Fibroblast of the aortic adventitia (primary cell): ENCODE data around the gene FSTL4. TPM values are rescaled to one million over a fixed set of nuclear protein-coding genes. Genes with fewer than 3 reads are reported as not detected.

Source experiments
- DNase-seq: peaks from one replicate; pipeline ENCODE4 v3.0.0-alpha.2; 2010; ENCODE audit warnings: low read depth
- H3K4me3 ChIP-seq: 2 replicates; pipeline ENCODE4 v1.5.1; 2011; ENCODE audit warnings: low read depth, mild to moderate bottlenecking, control low read depth, low read length, moderate library complexity
- total RNA-seq: library from RNA; depleted of rRNA; stranded (reverse); fragments of >200 nt; gene quantifications from 2 replicates; pipeline ENCODE4 v1.2.3, GENCODE V29; 2012; ENCODE audit warnings: low replicate concordance
- TF ChIP-seq, protein P1 (sequence below): IDR thresholded peaks from 2 replicates; pipeline ENCODE4 v1.5.1; 2011; ENCODE audit warnings: mild to moderate bottlenecking, low read length, control low read depth, inconsistent platforms; ENCODE audit not compliant: insufficient read depth

FSTL4 gene
- total RNA-seq, 1 donor: not detected

DNA sequence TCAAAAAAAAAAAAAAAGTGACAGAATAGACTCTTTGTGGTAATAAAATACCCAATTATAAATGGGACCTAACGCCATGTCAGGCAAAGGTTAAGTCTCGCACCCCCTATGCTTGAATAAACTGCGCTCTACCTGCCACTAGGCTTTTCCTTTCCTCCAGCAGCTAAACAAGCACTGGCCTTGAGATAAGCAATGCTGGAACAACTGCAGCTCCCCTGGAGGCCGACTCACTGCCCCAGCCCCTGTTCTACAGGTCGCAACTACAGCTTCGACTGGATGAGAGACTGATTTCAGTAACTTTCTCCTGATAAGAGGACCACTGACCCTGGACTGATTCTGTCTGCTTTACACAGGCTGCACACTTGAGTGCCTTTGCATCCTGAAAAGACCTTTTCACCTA lies 350.3 kb downstream of the FSTL4 start:
- H3K4me3 ChIP-seq: no peak overlapping the region
- TF ChIP-seq, protein P1, sequence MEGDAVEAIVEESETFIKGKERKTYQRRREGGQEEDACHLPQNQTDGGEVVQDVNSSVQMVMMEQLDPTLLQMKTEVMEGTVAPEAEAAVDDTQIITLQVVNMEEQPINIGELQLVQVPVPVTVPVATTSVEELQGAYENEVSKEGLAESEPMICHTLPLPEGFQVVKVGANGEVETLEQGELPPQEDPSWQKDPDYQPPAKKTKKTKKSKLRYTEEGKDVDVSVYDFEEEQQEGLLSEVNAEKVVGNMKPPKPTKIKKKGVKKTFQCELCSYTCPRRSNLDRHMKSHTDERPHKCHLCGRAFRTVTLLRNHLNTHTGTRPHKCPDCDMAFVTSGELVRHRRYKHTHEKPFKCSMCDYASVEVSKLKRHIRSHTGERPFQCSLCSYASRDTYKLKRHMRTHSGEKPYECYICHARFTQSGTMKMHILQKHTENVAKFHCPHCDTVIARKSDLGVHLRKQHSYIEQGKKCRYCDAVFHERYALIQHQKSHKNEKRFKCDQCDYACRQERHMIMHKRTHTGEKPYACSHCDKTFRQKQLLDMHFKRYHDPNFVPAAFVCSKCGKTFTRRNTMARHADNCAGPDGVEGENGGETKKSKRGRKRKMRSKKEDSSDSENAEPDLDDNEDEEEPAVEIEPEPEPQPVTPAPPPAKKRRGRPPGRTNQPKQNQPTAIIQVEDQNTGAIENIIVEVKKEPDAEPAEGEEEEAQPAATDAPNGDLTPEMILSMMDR: no peak
- no peak for DNase-seq

DNA sequence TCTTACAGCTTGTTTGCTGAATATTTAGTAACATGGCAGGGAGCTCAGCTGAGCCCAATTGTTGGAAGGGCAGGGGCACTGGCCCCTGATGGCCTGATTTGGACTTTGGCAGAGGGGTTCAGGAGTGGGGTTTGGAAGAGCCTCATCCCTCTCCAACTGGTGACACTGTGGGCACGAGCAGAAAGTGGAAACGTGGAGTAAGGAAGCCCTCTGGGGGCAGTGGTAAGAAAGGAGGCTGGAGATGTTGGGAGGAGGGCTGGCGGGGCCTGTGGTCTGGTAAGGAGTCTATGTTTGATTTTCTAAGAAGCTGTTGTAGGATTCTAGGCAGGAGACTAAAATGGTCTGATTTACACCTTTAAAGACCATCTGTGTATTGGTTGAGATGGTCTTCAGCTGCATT lies 351.6 kb downstream of the FSTL4 start:
- TF ChIP-seq, protein P1: peak; percentile 13
- H3K4me3 ChIP-seq: no peak overlapping the region
- no peak for DNase-seq

DNA sequence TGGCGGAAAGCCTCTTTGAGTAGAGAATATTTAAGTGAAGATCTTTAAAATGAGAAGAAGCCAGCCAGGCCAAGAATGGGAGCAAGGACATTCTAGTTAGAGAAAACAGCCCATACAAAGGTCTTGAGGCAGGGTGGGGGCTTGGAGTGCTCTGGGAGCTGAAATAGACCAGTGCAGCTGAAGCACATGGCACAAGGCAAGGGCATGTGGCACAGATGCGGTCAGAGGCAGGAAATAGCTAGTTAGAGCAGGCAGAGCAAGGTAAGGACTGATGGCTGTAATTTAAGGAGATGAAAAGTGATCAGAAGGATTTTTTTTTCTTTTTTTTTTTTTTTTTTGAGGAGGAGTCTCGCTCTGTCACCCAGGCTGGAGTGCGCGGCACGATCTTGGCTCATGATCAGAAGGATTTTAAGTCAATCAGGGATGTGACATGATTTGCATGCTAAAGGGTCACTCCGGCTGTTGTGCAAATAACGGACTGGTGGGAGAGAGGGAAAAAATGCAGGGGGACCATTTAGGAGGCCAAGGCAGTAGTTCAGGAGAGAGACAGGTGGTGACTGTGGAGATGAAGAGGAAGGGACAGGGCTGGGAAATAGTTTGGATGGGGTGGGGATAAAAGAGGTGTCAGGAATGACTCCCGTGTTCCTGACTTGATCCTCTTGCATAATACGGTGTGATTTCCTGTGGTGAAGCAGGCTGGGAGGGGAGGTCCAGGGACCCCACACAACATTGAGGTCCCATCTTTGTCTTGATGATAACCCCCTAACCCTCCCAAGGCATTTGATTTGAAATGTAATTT lies 352.9 kb downstream of the FSTL4 start:
- no peak overlapping the region for H3K4me3 ChIP-seq
- TF ChIP-seq, protein P1: no peak
- DNase-seq: no peak

DNA sequence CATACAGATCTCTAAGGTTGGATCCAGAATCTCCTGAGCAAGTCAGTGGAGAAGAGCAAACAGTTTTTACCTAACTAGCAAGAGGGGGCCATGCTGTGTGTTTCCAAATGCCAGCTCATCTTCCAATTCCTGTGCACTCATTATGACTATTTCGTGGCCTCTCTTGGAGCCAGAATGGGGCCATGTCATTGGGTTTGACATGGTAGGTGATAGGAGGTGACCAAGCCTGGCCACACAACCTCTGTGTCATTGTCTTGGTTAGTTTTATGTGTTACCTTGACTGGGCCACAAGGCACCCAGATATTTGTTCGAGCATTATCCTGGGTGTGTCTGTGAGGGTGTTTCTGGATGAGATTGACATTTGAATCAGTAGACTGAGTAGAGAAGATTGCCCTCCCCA lies 354.4 kb downstream of the FSTL4 start:
- DNase-seq: no peak
- TF ChIP-seq, protein P1: no peak
- H3K4me3 ChIP-seq: no peak overlapping the region

DNA sequence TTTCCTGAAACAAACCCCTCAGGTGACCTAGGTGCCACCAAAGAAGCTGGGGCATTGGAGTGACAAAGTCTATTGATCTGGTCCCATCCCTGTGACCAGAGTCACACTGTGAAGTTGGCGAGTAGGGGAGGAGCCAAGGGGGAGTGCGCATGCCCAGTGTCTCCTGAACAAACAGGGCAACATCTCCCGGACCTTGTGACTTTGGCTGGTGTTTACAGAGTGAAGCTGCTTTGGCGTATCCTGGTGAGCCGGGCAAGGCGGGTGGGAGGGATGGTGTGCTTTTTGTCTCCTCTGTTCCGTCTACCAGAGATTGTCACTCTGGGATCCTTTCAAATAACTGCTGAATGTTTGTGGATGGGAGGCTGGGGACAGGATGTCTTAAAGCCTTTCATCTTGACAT lies 356.1 kb downstream of the FSTL4 start:
- TF ChIP-seq, protein P1: no peak
- no peak overlapping the region for H3K4me3 ChIP-seq
- DNase-seq: no peak

DNA sequence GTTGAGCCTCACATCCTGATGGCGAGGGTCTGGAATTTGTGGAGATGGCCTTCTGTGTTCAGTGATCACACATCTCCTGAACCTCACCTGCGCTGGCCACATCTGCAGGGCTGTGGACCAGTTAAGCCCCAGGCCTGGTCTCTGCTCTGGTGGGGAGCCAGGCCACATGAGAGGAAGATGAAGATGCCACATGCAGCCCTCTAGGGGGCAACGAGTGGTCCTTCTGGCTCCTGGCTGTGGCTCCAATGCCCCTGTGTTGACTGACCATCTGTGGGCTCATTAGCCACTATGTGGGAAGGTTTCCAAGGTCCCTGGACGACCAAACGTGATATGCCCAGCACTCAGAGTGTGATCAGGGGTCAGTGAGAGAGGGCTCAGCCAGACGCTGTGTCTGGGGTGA lies 357.5 kb downstream of the FSTL4 start:
- DNase-seq: no peak
- no peak overlapping the region for H3K4me3 ChIP-seq
- TF ChIP-seq, protein P1: no peak

DNA sequence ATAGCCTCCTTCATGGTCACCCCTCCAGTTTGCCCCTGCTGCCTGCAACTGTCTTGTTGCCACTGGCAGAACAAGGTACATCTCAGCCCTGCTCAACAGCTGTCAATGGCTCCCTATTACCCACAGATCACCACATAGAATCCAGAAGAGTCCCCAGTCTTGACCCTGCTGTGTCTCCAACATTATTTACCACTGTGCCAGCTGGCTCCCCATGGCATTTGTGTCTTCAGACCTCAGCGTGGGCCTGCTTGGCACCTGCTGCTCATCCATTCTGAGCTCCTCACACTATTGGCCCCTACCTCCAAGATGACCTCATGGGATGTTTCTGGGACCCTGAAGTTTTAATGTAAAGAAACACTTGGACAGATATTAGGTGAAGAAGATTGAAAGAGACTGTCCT lies 358.7 kb downstream of the FSTL4 start:
- no peak overlapping the region for H3K4me3 ChIP-seq
- DNase-seq: no peak
- TF ChIP-seq, protein P1: no peak
